ENCODE results near the gene OPTC. TPM values are rescaled to one million over a fixed set of nuclear protein-coding genes. Genes with fewer than 3 reads are reported as not detected.

The OPTC gene
- total RNA-seq, 1 donor from 2014 or later: not detected

DNA sequence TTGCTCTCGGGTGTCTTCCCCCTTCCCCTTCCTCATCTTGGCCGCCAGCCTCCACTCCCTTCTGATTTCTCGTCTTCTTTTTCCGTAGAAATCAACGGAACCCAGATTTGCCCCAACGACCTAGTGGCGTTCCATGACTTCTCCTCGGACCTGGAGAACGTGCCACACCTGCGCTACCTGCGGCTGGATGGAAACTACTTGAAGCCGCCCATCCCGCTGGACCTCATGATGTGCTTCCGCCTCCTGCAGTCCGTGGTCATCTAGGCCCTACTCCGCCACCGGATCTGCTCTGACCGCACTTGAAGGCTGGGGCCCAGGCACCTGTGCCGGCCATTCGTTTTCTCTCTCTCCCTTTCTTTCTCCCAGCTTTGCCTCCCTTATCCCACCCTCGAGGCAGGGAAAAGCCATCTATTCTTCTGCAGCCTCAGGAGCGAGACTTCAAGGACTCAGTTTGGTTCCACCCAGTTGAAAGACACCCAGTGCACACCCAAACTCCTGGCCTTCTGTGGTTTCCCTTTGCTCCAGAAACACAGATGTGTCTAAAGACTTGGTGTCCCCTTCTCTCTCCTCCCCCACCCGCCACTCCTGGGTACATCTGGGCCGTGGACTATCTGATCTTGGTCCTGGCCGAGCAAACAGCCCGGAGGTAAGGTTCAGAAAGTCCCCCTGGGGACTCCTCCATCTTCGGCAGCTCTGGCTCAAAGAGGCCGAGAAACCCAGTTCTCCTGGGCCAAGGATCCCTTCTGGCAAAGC, 7.2 kb upstream of the OPTC start:
- DNase-seq (ENCODE audit: low spot score): no peak
- intact Hi-C loops (cut with DNase I): loop anchor here (1.0 to 2.0 kb wide), 4 partner anchors 44 to 214 kb away; no protein-coding TSS in a partner anchor

DNA sequence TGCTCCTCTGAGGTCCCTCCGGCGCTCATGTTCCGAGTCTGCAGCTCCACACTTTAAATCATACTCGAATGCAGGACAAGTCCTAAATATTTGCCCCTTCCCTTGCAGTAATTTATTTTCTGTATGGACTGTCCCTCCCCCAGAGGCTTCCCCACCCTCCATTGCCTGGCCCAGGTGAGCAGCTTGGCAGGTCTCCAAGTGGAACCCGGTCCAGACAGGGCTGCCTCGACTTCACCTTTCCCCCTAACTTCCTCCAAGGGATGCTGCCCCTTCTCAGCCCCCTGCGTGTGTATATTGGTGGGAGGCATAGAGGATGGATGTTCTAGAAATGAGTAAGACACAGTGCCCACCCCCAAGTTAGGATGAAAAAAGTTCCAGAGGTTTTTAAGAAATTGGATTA, 5.4 kb upstream of the OPTC start:
- intact Hi-C loops (cut with DNase I): no loop called here
- DNase-seq (ENCODE audit: low spot score): no peak

DNA sequence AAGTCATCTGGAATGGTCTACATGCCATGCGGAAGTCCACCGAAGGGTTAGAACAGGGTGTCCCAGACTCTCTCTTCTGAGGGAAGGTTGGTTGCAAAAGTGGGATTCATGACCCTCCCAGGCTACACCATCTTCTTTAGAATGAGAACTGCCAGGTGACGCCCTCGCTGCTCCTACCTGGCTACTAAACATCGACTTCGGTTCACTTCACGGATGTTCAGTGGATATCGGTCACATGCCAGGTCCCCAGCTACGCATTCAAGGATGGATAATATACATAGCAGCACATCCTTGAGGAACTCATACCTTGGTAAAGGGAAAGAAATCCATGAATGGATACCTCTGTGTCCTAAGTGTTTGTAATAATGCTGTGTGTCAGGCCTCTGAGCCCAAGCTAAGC, 3.3 kb upstream of the OPTC start:
- intact Hi-C loops (cut with DNase I): no loop called here
- DNase-seq (ENCODE audit: low spot score): no peak

DNA sequence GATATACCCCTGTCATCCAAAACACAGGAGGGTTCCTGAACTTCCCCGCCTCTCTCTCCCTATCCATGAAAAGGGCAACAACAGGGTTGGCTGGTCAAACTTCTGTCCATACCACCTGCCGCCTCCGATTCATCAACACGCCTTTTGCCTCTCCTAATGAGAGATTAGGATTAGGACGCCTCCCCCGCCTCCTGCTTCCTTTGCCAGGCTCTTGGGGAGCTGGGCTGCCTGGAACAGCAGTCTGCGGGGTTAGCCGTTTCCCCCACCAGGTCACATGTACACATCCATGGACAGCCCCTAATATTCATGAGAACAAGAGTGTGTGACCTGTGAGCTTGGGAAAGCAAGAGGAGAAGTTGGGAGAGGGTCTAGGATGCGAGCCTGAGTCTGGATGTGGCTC, 2.3 kb upstream of the OPTC start:
- intact Hi-C loops (cut with DNase I): no loop called here
- DNase-seq (ENCODE audit: low spot score): no peak

DNA sequence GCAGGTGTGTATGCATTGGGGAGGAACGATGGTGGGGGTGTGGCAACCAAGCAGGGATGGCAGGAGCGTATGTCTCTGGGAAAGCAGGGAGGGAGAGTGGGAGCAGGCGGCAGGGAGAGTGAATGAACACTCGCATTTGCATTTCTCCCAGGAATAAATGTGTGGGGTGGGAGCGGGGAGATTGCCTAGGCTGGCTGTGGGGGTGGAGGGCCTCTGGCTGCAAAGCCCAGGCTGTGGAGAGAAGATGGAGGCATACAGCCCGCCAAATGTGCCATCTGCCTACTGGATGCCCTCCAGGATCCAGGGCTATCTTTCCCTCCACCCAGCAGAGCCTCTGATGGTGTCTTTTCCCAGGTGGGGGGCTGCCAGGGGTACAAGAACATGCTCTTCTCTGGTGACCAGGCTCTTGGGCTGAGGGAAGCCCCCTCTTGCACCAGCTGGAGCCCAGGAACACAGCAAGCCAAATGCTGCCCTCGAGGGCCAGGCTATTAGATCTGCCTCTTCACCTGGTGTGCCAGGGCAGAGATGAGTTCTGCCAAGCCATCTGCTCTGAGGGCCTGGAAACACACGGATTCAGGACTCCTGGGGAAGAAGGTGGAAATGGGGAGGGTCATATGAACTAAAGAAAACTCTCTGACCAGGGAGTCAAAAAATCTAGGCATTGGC, 1.7 kb upstream of the OPTC start:
- intact Hi-C loops (cut with DNase I): no loop called here
- no peak for DNase-seq (ENCODE audit: low spot score)

DNA sequence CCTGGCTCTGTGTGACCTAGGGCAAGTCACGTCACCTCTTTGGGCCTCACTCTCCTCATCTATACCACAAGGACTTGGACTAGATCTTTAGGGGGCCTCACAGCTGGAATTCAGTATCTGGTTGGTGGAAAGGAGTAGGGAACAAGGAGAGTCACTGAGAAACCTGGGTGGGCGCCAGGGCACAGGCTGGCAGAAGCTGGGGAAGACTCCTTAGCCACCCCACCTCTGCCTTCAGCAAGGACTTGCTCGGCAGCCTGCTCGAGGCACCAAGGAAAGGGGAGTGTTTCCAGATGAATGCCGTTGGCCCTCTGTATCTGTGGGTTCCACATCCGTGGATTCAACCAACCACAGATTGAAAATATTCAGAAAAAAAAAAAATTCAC, 1.2 kb upstream of the OPTC start:
- no peak for DNase-seq (ENCODE audit: low spot score)
- intact Hi-C loops (cut with DNase I): no loop called here

DNA sequence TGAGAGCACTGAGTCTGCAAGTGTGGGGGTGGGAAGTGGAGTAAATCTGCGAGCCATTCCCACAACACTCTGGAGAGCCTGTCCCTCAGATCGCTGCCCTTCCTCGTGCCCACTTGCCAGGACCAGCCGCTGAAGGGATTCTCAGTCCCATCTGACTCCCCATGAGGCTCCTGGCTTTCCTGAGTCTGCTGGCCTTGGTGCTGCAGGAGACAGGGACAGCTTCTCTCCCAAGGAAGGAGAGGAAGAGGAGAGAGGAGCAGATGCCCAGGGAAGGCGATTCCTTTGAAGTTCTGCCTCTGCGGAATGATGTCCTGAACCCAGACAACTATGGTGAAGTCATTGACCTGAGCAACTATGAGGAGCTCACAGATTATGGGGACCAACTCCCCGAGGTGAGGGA, 1.9 kb downstream of the OPTC start:
- intact Hi-C loops (cut with DNase I): no loop called here

DNA sequence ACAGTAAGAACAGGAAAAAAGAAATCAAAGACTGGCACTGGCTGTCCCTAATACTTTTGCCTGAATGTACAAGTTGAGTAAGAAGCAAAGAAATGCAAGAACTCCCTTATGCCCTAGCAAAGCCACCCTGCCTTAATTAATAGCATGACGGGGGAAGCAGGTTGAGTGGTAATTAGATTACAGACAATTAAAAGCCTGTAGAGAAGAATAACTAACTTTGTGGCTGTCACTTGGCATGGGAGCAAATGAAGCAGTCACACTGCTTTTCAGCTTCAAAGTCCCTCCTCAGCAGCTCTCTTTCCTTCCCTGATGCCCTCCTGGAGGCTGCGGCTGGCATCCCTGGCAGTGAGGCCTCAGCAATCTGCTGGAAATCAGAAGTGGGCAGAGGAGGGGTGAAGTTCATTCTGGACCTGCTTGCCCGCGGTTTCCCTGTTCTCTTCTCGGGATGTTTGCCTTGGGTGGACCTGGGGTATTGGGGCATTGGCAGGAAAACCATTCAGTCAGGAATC, 3.4 kb downstream of the OPTC start:
- no peak for DNase-seq (ENCODE audit: low spot score)
- intact Hi-C loops (cut with DNase I): no loop called here

More for the DNA sequence above, 1.9 kb downstream of the OPTC start:
- no peak for DNase-seq (ENCODE audit: low spot score)

DNA sequence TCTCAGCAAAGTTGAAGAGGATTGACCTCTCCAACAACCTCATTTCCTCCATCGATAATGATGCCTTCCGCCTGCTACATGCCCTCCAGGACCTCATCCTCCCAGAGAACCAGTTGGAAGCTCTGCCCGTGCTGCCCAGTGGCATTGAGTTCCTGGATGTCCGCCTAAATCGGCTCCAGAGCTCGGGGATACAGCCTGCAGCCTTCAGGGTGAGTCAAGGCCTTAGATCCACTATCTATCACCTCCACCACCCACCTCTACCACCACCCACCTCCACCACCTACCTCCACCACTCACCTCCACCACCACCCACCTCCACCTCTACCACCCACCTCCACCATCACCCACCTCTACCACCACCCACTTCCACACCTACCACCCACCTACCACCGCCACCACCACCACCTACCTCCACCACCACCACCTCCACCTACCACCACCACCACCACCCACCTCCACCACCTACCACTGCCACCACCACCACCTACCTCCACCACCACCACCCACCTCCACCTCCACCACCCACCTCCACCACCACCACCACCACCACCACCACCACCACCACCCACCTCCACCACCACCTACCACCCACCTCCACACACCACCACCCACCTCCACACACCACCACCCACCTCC, 5.8 kb downstream of the OPTC start:
- no peak for DNase-seq (ENCODE audit: low spot score)
- intact Hi-C loops (cut with DNase I): no loop called here

DNA sequence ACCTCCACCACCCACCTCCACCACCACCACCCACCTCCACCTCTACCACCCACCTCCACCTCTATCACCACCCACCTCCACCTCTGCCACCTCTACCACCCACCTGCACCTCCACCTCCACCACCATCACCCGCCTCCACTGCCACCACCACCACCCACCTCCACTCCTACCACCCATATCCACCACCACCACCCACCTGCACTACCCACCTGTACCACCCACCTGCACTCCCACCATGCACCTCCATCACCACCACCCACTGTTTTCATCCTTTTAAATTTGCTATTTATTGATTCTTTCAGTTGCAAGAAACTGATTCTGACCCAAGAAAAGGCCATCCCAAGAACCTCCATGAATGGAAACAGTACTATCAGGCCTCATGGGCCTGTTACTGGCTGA, 6.3 kb downstream of the OPTC start:
- intact Hi-C loops (cut with DNase I): no loop called here
- DNase-seq (ENCODE audit: low spot score): no peak

DNA sequence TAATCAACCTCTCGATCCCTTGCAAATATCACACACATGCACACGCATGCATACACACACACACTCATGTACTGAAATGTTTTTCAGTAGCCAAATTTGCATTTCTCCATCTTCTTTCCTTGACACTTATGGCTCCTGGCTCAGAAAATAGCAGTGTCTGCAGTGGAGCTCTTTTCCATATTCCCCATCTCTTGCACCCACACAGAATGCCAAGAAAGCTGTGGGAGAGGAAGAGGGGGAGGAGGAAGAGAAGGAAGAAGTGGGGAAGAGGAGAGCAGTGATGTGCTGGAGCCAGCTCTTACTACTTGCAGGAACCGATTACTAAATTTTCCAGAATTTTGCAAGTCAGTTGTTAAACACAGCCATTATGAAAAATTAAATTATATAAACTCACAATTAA, 9.9 kb downstream of the OPTC start:
- DNase-seq (ENCODE audit: low spot score): no peak
- intact Hi-C loops (cut with DNase I): loop anchor here (1.0 kb wide), 1 partner anchor 198 kb away; no protein-coding TSS in a partner anchor

DNA sequence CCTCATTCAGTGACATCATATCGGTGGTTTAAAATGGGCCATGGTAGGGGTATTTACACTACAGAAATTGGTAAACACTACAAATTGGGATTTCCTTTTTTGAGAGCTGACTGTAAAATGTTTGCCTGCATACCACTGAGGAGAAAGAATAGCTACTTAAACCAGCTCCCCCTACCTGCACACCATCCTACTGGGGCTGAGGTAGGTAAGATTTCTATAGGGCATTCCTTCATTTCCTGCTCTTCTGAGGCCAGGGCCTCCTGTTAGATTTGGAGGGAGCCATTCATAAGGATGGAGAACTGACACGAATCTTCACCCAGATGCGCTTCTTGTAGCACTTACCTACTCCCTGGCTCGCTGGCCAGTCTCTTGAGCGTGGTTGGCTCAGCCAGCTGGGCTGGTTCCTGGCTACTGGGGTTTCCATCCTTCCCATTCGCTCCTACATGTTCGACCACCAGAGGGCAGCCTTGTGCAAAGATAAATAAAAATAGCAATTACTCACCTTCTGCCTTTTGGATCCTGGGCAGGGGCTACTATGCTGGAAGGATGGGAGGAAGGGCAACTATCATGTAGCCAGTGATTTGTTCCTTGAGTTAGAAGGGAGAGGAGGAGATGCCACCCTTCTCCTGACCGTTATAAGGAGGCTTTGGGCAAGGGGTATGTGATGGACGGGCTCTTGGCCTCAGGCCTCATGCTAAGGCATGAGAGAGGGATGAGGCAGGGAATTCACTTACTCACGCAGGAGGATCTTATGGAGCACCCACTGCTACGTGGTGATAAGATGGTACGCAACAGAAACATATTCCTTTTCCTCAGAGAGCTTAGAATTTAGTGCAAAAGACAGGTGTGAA, 10.7 kb downstream of the OPTC start:
- DNase-seq (ENCODE audit: low spot score): peak; percentile 83
- intact Hi-C loops (cut with DNase I): loop anchor here (1.0 kb wide), 1 partner anchor 198 kb away; no protein-coding TSS in a partner anchor

DNA sequence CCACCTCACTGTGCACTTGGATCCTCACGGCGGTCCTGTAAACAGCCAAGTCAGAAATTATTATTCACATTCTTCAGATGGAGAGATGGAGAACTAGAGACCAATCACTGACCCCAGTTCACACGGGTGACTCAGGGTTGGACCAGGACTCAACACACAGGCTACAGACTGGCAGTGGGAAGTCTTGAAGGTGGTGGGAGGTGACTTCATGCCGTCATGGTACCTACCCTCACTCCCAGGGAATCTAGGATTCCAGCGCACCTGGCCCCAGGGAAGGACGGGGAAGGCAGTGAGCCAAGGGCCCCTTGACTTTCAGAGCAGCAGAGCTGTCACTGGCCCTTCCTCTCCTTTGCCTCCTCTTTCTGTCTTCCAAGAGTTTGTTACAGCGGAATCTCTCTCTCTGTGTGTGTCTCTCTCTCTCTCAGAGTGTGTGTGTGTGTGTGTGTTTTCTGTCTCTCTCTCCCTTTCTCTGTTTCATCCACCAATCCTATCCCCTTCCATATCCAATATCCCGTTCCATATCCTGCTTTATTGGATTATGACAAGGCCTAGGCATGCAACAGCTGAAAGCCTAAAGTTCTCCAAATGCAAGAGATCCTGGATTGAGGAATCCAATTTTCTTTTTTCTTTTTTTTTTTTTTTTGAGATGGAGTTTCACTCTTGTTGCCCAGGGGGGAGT, 11.7 kb downstream of the OPTC start:
- no peak for DNase-seq (ENCODE audit: low spot score)
- intact Hi-C loops (cut with DNase I): loop anchor here (2.0 kb wide), 1 partner anchor 121 kb away; the partner anchor contains the start of gene ATP2B4

DNA sequence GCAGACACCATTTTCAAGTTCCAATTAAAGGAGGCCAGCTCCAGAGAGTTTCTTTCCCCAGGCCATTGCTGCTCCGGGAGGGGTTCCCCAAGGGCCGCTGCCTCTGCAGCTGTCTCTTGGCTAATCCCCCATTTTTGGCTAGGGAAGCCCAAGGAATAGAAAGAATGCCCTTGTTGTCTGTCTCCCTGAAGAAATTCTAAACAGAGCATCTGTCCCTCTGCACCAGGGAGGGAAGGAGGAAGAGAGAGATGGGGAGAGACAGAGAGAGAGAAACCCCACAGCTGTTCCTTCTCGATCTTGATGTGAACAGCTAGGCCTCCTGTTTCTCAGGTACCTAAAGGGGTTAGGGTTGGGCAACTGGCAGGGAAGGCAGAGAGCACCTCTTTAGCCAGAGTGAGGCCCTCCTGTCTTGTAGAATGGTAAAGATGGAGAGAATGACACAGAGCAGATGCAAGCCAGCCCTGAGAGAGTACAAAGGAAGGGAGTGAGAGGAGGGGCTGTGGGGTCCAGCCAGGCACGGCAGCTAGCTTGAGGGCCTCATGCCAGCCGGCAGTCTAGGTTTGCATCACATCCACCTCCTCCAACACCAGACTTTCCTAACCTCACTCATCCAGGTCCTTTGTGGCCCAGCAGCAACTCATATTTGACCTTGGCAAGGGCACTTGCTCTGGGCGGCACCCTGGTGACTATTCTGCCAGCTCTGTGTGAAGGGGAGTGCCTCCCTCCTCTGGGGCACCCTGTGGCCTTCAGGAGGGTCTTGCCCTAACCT, 13.1 kb downstream of the OPTC start:
- intact Hi-C loops (cut with DNase I): loop anchor here (2.0 kb wide), 1 partner anchor 120 kb away; the partner anchor contains the start of gene ATP2B4
- no peak for DNase-seq (ENCODE audit: low spot score)

DNA sequence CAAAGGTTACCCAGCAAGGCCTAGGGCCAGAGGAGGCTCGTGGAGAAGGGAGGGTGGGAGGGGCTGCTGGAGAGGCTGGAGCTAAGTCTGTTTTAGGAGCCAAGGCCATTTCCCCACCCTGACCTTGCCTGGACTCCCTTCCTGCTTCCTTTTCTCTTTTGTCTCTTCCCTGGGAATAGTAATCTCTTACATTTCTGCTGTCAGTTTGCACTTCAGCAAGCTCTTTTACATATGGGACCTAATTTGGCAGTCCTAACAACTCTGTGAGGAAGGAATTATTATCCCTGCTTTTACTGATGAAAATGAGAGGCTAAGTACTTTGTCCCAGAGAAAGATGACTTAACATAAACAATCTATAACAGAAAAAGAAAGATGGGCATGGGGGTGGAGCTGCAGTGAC, 13.8 kb downstream of the OPTC start:
- intact Hi-C loops (cut with DNase I): loop anchor here (1.0 to 2.0 kb wide), 2 partner anchors 50 to 119 kb away; partner anchors contain the start of gene ATP2B4
- no peak for DNase-seq (ENCODE audit: low spot score)

DNA sequence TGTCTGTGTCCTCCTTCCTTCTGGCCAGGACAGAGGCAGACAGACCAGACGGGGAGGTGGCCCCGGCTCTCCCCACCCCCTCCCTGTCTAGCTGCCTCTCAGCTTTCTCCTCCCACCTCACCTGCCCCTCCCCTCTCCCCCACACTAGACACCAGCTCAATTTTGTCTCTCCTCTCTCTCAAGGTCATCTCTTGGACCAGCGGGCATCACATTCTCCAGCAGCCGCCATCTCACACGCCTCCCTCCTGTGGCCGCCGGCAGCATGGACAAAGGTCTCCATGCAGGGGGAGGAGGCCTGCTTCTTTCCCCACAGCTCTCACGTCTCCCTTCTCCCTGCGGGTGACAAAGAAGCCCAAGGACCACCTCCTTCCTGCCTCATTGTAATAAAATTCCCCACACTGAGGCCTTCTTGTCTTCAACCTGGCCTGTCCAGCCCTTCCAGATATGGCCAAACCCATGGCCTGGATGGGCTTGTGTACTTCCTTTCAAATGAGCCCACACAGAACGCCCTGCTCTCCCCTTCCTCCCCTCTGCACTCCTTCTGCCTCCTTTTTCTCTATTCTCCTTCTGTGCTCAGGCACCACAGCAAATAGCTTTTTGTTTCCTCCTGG, 14.6 kb downstream of the OPTC start:
- DNase-seq (ENCODE audit: low spot score): peak; percentile 81
- intact Hi-C loops (cut with DNase I): loop anchor here (1.0 kb wide), 1 partner anchor 49 kb away; no protein-coding TSS in a partner anchor

DNA sequence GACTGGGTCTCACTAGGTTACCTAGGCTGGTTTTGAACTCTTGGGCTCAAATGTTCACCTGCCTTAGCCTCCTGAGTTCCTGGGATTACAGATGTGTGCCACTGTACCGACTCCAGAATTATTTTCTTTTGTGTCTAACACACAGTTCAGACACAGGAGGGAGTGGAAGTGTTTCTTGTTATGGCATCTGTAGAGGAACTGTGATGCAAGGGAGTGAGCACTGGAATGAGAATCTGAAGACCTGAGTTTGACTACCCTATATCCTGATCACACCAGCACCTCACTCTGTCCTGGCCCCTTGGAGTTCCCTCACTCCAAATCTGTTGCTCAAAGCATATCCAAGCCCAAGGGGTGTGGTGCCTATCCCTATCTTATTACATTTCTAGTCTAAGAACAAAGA, 15.2 kb downstream of the OPTC start:
- intact Hi-C loops (cut with DNase I): no loop called here
- DNase-seq (ENCODE audit: low spot score): no peak

DNA sequence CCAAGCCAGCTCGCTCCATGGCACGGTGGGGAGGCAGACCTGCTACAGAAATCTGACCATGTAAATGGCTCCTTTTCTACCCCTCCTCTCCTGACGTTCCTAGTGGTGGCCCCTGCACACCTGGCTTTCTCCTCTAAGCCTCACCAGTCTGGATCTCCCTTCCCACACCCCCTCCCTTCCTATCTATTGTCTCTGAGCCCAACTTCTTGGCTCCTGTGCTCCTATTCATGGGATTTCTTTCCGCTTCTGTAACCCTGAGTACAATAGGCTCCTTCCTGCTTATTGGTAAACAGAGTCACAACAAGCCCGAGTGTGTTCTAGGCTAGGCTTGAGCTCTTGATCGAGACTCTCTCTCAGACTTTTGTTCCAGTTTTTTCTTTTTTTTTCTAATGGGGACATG, 17.6 kb downstream of the OPTC start:
- intact Hi-C loops (cut with DNase I): no loop called here
- no peak for DNase-seq (ENCODE audit: low spot score)

Data from cardiac septum (tissue), 1 donor.